PFSK-1 (cell line): Measurements from ENCODE around the gene POLR3H.

Source experiments
- FOXP2 ChIP-seq: optimal IDR thresholded peaks from 2 replicates; pipeline ENCODE3; 2011; ENCODE audit warnings: borderline replicate concordance, control low read depth, inconsistent platforms; ENCODE audit not compliant: insufficient read depth; ENCODE audit errors: extremely low read length, extremely low read depth
- POLR2AphosphoS5 ChIP-seq: IDR thresholded peaks from 2 replicates; pipeline ENCODE4 v1.6.1; 2012; ENCODE audit warnings: low read depth, mild to moderate bottlenecking, control low read depth, low read length, moderate library complexity
- SIN3A ChIP-seq: IDR thresholded peaks from 2 replicates; pipeline ENCODE4 v1.6.1; 2012; ENCODE audit warnings: mild to moderate bottlenecking, low read length, moderate library complexity, borderline replicate concordance; ENCODE audit not compliant: insufficient read depth
- TAF1 ChIP-seq: IDR thresholded peaks from 2 replicates; pipeline ENCODE4 v1.6.1; 2012; ENCODE audit warnings: low read length, control low read depth, borderline replicate concordance; ENCODE audit not compliant: insufficient read depth
- TF ChIP-seq, protein P1 (sequence below), 2 experiments: IDR thresholded peaks; 2 replicates each; pipeline versions ENCODE4 v1.6.1 to v1.8.0; 2011 to 2012; ENCODE audit warnings: low read depth in 2 of 2, low read length in 2 of 2, control low read depth in 1 of 2, inconsistent platforms in 1 of 2, mild to moderate bottlenecking in 1 of 2, moderate library complexity in 1 of 2; ENCODE audit not compliant: insufficient read depth in 1 of 2

POLR3H gene

DNA sequence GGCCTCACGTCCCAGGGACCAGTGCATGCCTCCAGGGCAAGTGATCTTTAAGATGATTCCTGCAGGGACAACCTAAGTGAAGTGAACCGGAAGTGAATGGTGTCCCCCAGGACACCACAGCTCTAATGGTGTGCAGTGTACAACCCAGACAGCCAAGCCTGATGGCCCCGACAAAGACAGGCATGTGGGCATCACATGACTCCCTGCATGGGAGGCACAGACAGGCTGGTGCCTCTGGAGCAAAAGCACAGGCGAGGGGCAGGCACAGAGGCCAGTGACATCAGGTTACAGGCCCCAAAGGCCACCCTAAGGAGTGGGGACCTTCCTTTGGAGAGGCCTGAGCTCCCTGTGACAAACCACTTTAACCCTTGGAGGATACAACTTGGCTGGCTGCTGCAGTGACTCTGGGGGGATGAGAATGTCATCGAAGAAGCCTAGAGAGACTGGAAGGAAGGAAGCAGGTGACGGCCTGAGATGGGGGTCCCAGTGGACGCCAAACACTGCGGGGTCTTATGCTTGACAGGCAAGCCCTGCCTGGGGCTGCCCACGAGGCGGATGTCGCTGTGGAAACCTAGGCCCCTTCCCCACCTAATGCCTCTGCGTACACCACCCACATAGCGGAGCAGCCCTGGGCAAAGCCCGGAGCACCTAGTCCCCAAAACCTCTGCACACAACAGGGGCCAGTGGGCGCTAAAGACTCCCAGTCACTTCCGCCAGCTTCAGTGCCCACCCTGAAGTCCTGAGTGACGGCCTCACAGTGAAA lies 12.4 kb downstream of the POLR3H start:
- no peak for TF ChIP-seq SIN3A
- no peak for TF ChIP-seq TAF1
- TF ChIP-seq, protein P1, sequence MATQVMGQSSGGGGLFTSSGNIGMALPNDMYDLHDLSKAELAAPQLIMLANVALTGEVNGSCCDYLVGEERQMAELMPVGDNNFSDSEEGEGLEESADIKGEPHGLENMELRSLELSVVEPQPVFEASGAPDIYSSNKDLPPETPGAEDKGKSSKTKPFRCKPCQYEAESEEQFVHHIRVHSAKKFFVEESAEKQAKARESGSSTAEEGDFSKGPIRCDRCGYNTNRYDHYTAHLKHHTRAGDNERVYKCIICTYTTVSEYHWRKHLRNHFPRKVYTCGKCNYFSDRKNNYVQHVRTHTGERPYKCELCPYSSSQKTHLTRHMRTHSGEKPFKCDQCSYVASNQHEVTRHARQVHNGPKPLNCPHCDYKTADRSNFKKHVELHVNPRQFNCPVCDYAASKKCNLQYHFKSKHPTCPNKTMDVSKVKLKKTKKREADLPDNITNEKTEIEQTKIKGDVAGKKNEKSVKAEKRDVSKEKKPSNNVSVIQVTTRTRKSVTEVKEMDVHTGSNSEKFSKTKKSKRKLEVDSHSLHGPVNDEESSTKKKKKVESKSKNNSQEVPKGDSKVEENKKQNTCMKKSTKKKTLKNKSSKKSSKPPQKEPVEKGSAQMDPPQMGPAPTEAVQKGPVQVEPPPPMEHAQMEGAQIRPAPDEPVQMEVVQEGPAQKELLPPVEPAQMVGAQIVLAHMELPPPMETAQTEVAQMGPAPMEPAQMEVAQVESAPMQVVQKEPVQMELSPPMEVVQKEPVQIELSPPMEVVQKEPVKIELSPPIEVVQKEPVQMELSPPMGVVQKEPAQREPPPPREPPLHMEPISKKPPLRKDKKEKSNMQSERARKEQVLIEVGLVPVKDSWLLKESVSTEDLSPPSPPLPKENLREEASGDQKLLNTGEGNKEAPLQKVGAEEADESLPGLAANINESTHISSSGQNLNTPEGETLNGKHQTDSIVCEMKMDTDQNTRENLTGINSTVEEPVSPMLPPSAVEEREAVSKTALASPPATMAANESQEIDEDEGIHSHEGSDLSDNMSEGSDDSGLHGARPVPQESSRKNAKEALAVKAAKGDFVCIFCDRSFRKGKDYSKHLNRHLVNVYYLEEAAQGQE (IDR thresholded peaks at IDR 0.05; ENCODE audit: insufficient read depth in 1 of 2, low read depth in 2 of 2, low read length in 2 of 2): no peak
- TF ChIP-seq FOXP2: no peak
- no peak for TF ChIP-seq POLR2AphosphoS5

DNA sequence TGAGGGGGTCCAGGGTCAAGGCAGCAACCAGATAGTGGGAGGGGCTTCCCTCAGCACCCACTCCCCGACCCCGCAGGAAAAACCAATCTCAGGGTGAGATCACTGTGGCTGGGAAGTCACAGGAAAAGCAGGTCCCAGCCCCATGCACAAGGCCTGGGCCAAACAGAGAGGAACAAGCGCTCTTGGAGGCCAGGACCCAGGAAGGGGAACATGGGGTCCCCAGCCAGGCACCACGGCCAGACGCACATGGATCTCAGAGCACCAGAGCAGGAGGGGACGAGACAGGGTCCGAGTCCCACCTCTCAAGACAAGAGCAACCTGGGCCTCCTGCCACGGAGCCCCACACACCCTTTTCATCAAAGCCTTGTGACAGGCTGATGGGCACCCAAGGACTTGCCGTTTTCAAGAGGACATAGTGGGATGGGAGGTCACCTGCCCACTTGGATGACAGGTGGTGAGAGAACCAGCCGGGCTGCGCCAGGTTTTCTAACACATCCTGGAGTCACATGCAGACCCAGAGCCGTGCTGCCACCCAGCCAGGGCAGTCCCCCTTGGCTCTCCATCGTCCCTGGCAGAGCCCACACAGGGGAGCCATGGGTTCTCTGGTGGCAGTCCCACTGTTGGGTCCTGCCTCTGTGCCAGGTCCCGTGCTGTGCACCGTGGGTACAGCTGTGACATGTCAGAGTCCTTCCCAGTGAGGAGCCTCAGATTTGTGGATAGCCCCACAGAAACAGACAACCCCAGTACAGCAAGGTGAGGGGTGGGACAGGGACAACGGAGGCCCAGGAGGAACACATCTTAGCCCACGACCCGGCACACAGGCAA lies 13.2 kb downstream of the POLR3H start:
- TF ChIP-seq TAF1 (no peak), SIN3A (no peak), FOXP2 (no peak), POLR2AphosphoS5 (no peak)
- TF ChIP-seq, protein P1 (IDR thresholded peaks at IDR 0.05; ENCODE audit: insufficient read depth in 1 of 2, low read depth in 2 of 2, low read length in 2 of 2): no peak

DNA sequence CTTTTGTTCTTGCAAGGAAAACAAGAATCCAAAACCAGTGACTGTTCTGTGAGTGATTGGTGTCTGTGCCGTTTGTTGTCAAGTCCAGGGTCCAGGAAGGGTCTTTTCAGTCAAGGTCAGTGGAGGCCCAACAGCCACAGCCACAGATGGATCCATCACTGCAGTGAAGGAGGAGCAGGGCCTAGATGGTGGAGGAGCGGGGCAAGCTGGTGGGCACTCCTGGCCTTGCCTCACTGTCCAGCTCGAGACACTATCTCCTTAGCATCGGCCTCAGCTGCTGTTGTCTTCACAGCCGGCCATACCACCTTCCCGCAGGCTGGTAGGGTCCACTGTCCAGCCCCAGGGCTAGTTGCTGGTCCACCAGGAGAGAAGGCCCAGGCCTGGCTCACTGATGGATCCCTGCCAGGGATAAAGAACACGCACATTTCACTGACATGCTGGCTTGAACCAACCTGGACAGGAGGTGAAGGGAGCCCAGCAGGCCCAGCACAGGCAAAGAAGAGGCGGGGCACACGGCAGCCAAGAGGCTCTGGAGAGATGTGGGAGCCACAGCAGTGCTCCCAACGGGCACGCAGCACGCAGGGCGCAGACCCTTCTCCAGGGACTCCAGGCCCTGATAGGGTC lies 15.2 kb downstream of the POLR3H start:
- TF ChIP-seq, protein P1 (IDR thresholded peaks at IDR 0.05; ENCODE audit: insufficient read depth in 1 of 2, low read depth in 2 of 2, low read length in 2 of 2): no peak
- TF ChIP-seq POLR2AphosphoS5: no peak; the same call in 1 of the 2 replicates
- TF ChIP-seq SIN3A: no peak
- TF ChIP-seq TAF1: no peak
- TF ChIP-seq FOXP2: no peak

DNA sequence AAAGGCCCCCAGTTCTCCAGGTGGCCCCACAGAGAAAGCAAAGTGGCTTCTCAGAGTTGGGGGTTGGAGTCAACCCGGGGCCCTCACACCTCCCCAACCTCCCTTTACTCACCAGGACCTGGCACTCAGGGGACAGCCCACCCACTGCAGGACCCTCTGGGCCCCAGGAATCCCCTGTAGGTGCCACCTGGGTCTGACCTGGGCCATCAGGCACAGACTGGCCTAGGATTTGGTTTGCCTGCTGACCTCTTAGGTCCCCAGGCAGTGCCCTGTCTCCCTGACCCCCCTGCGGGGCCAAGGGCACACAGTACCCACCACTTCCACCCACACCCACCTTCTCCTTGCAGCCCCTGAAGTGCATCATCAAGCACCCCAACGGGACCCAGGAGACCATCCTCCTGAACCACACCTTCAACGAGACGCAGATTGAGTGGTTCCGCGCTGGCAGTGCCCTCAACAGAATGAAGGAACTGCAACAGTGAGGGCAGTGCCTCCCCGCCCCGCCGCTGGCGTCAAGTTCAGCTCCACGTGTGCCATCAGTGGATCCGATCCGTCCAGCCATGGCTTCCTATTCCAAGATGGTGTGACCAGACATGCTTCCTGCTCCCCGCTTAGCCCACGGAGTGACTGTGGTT lies 16.0 kb downstream of the POLR3H start:
- no peak for TF ChIP-seq FOXP2
- TF ChIP-seq, protein P1 (IDR thresholded peaks at IDR 0.05; ENCODE audit: insufficient read depth in 1 of 2, low read depth in 2 of 2, low read length in 2 of 2): no peak
- no peak for TF ChIP-seq SIN3A
- TF ChIP-seq TAF1: no peak
- TF ChIP-seq POLR2AphosphoS5: no peak
